Type B pancreatic cell (in vitro differentiated cells): ENCODE data around the gene CASZ1. TPM values are rescaled to one million over a fixed set of nuclear protein-coding genes. Genes with fewer than 3 reads are reported as not detected.

ENCODE experiments used
- DNase-seq: peaks from one replicate; pipeline ENCODE4 v3.0.0; 2021; ENCODE audit warnings: mixed read lengths; ENCODE audit not compliant: unreplicated experiment; ENCODE audit errors: extremely low spot score
- H3K27ac Mint-ChIP-seq: 2 replicates; pipeline ENCODE4 v1.8.0; 2021; ENCODE audit warnings: mild to moderate bottlenecking, mixed read lengths
- H3K27me3 Mint-ChIP-seq: 2 replicates; pipeline ENCODE4 v1.8.0; 2021; ENCODE audit warnings: mixed read lengths
- H3K36me3 Mint-ChIP-seq: 2 replicates; pipeline ENCODE4 v1.8.0; 2021; ENCODE audit warnings: mixed read lengths
- H3K4me1 Mint-ChIP-seq: one replicate; pipeline ENCODE4 v1.8.0; 2021; ENCODE audit warnings: mixed read lengths; ENCODE audit not compliant: unreplicated experiment
- H3K4me3 Mint-ChIP-seq: 2 replicates; pipeline ENCODE4 v1.8.0; 2021; ENCODE audit warnings: mild to moderate bottlenecking, mixed read lengths
- H3K9me3 Mint-ChIP-seq: 2 replicates; pipeline ENCODE4 v1.8.0; 2021; ENCODE audit warnings: mixed read lengths
- CTCF ChIP-seq: fragments of 200-600 bp; sonication (generic); conservative IDR thresholded peaks from 2 replicates; pipeline ENCODE4 v1.5.0; 2021; ENCODE audit warnings: antibody characterized with exemption, mild to moderate bottlenecking
- total RNA-seq: library from RNA; stranded (reverse); gene quantifications from 2 replicates; pipeline ENCODE4 v1.2.1, GENCODE V29; 2021; ENCODE audit warnings: low replicate concordance

CASZ1 gene
- total RNA-seq, 1 donor from 2014 or later = 15.7 TPM

DNA sequence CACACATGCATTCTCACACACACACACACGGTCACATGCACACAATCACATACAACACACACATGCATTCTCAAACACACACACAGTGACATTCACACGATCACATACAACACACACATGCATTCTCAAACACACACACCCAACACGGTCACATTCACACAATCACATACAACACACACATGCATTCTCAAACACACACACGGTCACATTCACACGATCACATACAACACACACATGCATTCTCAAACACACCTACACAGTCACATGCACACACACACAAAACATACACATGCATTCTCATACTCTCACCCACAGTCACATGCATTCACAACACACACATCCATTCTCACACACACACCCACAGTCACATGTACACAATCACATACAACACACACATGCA lies 135.0 kb downstream of the CASZ1 start:
- no peak for TF ChIP-seq CTCF
- Mint-ChIP-seq H3K9me3 (no peaks in the 10 kb centered on the region), H3K4me1 (peaks cover 9% of the 10 kb centered on the region), H3K27ac (no peak overlapping the region), H3K36me3 (no peaks in the 10 kb centered on the region), H3K4me3 (no peak overlapping the region), H3K27me3 (no peaks in the 10 kb centered on the region)
- DNase-seq = no peak

- Mint-ChIP-seq H3K36me3 (no peaks in the 10 kb centered on the region), H3K27me3 (no peaks in the 10 kb centered on the region), H3K27ac (no peak overlapping the region), H3K4me1 (peaks cover 9% of the 10 kb centered on the region), H3K9me3 (no peaks in the 10 kb centered on the region), H3K4me3 (no peak overlapping the region)
- DNase-seq = no peak
- TF ChIP-seq CTCF = no peak
Observed at GRCh38 chr1:10659646-10660540, 136.6 kb downstream of the CASZ1 start.

- Mint-ChIP-seq H3K4me1 (peaks cover 9% of the 10 kb centered on the region), H3K36me3 (no peaks in the 10 kb centered on the region), H3K4me3 (no peak overlapping the region), H3K27ac (no peak overlapping the region), H3K9me3 (no peaks in the 10 kb centered on the region), H3K27me3 (no peaks in the 10 kb centered on the region)
- TF ChIP-seq CTCF = no peak
- no peak for DNase-seq
Observed at GRCh38 chr1:10659218-10659617, 137.2 kb downstream of the CASZ1 start.

GRCh38 chr1:10658396-10659066 lies 137.9 kb downstream of the CASZ1 start:
- Mint-ChIP-seq H3K36me3 (no peaks in the 10 kb centered on the region), H3K27ac (no peak overlapping the region), H3K27me3 (no peaks in the 10 kb centered on the region), H3K9me3 (no peaks in the 10 kb centered on the region), H3K4me1 (peaks cover 4% of the 10 kb centered on the region), H3K4me3 (no peak overlapping the region)
- DNase-seq = no peak
- TF ChIP-seq CTCF = no peak

GRCh38 chr1:10657088-10657847 lies 139.2 kb downstream of the CASZ1 start:
- Mint-ChIP-seq H3K36me3 (no peaks in the 10 kb centered on the region), H3K27me3 (no peaks in the 10 kb centered on the region), H3K4me1 (peaks cover 4% of the 10 kb centered on the region), H3K9me3 (no peaks in the 10 kb centered on the region), H3K4me3 (no peak overlapping the region), H3K27ac (no peak overlapping the region)
- DNase-seq = no peak
- no peak for TF ChIP-seq CTCF
